ENCODE results near the gene DBR1.

Gene DBR1, protein sequence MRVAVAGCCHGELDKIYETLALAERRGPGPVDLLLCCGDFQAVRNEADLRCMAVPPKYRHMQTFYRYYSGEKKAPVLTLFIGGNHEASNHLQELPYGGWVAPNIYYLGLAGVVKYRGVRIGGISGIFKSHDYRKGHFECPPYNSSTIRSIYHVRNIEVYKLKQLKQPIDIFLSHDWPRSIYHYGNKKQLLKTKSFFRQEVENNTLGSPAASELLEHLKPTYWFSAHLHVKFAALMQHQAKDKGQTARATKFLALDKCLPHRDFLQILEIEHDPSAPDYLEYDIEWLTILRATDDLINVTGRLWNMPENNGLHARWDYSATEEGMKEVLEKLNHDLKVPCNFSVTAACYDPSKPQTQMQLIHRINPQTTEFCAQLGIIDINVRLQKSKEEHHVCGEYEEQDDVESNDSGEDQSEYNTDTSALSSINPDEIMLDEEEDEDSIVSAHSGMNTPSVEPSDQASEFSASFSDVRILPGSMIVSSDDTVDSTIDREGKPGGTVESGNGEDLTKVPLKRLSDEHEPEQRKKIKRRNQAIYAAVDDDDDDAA

DNA sequence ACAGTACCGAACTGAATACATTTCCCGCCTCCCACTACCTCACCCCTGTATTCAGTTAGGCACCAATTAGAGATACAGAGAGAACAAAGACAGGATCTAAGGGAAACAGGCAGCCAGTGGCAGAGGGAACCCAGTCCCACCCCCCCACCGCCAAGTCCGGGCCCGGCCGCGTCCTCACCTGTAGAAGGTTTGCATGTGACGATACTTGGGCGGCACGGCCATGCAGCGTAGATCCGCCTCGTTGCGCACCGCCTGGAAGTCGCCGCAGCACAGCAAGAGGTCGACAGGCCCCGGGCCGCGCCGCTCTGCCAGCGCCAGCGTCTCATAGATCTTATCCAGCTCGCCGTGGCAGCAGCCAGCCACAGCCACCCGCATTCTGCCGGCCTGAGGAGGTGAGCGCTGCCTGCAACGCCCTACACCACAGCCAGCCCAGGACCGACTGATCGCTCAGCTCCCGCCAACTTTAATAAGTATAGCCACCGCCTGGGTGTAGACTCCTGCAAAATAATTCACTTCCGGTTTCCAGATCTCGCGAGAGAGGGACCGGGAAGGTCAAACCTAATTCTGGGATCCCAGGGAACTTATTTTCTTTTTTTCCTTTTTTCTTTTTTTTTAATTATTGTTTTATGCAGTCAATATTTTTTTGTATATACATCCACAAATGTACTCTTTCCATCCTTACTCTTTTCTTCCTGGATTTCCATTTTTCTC, at the start of gene DBR1:
TSS of gene DBR1 (minus strand) at position 501 of the 711 bp plus-strand sequence. CDS start at position 375, 126 bp downstream.
- DNase-seq, result peak; percentile 82 to 89

DNA sequence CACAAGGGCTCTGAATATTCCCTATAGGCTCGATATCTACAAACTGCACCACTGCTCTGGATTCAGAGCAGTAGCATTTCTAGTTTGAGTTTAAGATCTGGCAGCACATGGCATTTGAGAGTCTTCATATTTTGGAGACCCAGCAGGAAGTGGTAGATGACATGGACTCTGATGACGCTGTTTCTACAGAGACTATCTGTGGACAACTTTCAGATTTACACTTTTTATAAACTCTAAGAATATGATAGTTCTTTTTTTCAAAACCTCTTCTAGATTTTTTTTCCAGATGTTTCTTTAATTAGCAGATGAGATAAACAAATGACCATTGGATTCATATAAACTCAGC, 48.2 kb upstream of the DBR1 start:
- no peak for DNase-seq

DNA sequence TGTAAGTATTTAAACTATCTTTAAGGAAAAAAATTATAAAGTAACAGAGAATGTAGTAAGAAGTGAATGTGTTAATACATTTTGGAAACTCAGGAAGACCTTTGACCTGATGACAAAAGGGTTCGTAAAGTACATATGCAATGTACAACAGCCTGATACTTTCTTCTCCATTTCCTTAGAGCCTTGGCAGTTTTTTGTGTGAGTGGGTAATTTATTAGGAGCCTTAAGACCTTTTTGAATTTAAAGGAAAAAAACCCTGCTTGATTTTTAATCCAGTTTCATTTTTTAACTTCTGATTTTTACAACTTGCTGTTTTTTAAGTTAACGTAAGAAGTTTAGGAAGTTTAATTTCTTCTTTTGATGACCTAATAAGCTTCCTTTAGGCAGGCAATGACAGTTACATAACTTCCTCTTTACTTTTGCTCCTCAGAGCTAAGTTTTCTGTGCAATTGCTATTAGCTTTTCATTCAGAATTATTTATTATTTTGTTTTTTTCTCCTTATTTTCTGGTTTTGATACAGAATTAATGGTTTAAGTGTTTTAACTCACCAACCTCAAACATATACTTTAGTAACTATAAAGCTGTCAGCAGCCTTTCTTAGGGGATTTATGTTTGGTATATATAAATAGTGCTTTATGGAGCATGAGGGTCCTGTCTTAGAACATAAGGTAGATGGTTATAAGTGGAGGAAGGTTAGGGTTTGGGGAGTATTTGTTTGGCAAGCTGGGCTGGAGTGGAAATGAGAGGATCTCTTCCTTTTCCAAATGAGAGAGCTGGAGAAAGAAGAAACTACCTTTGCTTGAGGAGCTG, 47.6 kb upstream of the DBR1 start:
- DNase-seq, result no peak

DNA sequence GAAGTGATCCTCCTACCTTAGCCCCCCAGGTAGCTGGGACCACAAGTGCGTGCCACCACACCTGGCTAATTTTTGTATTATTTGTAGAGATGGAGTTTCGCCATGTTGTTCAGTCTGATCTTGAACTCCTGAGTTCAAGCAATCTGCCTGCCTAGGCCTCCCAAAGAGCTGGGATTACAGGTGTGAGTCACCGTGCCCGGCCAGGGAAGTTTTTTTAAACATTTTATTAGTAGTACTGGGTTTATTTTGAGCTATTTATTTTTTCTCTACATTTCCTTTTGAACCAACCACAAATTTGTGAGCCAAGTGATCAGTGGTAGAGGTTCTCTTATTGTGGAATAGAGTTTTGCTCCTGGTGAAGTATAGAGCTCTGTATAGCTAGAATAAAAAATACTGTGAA, 46.1 kb upstream of the DBR1 start:
- no peak for DNase-seq

DNA sequence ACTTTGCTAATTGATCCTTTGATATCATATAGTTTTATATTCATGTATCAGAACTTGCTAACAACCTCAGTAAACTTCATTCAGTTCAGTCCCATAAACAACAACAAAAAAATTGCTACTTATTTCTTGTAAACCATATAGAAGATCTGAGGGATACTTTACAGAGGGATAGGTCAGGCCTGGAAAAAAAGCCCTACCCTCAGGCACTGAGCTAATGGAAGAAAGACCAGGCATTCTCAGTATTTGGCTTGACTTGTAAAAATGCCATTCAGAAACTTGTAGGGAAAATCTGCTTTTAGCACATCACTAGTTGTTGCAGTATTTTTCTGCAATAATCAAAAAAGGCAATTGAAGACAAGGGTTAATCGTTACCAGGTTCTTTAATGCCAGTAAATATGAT, 45.5 kb upstream of the DBR1 start:
- DNase-seq, result no peak

DNA sequence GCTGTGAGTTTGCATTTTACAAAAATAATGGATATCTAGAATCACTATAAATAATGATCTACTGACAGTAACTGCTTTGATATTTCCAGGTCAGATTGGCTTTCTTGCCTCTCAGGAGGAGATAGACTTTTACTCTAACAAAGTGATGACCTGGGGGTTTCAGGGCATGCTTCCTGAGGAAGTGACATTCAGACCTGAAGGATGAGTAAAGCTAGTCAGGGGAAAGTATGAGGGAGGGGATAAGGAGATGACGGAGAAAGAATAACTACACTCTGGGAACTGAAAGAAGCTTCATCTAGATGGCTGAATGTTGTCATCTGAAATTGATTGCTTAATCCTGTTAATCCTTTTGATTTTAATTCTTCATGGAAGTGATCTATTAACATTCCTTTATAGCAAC, 44.5 kb upstream of the DBR1 start:
- no peak for DNase-seq

DNA sequence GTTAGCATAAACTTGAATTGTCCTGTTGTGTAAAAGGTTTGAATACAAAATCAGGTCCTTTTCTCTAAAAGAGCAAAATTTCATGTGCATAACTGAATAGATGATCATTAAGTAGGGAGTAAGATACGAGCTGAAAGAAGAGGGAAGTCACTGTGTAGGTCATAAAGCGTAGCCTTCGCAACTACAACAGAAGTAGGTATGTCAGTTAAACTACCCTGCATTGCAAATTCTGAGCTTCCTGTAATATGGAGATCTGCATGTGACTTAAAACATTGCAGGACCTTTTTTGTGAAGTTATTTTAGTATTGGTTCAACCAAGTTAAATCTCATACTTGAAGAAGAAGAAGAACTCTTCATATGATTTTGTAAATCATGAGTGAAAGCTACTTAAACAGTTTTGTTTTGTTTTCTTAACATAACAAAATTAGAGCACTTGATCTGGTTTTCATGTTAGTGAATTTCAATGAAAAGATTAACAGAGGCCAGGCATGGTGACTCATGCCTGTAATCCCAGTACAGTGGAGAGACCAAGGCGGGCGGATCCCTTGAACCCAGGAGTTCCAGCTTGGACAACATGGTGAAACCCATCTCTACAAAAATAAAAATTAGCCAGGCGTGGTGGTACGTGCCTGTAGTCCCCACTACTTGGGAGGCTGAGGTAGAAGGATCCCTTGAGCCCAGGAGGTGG, 38.8 kb upstream of the DBR1 start:
- no peak for DNase-seq

DNA sequence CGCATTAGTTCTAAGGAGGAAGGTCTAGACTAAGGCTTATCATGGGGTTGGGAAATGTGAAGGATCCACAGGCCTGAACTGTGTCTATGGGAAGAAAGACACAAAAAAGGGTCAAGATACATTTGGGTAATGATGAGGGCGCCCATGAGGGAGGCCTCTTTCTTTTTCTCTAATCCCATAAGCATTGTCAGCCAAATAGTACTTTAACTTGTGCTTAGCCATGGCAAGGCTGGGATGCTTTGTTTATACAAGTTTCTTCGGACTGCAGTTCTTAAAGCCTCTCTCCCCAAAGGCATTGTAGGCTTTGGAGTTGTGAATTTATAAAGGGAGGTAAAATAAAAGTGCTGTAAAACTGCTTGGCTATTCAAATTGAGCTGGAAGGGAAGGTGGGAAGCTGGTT, 35.8 kb upstream of the DBR1 start:
- DNase-seq, result no peak

DNA sequence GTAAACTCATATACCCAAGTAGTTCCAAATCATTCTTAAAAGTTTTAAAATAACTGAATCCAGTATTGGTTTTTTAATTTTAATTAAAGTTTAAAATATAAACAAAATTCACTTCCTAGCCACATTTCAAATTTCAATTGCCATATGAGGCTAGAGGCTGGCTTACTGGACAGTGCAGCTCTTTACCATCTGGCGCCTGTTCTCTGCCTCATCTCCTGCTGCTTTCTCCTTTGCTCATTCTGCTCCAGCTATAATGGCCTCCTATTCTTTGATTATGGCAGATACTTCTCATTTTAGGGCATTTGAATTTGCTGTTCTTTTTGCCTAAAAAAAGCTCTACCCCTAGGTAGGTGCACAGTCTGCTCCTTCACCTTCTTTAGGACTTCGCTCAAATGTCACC, 31.5 kb upstream of the DBR1 start:
- DNase-seq, result no peak

DNA sequence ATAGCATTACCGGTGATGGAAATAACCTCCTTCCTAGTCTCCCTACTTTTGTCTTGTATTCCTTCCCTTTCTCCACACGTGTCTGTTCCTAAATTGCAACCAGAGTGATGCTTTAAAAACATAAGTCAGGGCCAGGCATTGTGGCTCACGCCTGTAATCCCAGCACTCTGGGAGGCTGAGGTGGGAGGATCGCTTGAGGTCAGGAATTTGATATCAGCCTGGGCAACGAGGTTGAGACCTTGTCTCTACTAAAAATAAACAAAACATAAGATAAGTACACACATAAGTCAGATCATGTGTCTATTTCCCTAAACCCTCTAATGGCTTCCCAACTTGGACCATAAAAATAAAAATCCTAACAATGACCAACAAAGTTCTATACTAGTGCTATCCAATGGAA, 30.8 kb upstream of the DBR1 start:
- no peak for DNase-seq

DNA sequence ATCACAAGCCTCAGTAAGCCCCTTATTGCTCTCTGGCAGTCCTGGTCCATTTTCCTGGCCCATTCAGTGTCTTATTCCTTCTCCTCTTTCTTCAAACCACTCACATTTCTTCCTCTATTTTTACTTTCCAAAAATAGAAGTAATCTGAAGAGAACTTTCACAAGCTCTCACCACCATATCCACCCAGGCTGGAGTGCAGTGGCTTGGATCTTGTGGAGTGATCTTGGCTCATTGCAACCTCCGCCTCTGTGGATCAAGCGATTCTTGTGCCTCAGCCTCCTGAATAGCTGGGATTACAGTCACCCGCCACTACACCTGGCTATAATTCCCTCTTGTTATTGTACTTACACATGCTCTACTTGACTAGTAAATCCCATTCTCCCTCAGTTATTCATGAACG, 29.2 kb upstream of the DBR1 start:
- no peak for DNase-seq

DNA sequence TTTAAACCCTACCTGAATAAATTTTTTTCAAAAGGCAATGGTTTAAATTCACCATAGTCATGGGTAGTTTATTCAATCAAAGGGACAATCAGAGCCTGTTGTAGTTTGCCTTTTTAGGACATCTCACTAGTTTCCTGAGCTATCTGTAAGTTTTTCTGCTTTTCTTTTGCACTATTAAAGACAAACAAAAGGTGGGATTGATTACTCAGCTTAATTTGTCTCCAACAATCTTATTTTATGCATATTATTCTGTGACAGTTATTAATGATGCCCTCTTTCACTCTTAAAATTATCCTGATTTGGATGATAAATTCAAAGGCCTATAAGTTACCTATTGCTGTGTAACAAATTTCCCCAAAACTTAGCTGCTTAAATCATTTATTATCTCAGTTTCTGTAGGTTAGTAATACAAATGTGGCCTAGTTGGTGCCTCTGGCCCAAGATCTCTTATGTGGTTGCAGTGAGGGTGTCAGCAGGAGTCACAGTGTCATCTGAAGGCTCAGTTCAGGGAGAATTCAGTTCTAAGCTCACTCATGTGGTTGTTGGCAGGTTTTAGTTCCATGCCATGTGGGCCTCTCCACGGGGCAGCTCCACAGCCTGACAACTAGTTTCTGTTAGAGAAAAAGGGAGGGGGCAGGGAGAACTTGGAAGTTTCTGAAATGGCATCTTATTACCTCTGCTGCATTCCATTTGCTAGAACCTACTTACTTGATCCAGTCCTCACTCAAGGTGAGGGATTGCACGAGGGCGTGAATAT, 28.4 kb upstream of the DBR1 start:
- no peak for DNase-seq

DNA sequence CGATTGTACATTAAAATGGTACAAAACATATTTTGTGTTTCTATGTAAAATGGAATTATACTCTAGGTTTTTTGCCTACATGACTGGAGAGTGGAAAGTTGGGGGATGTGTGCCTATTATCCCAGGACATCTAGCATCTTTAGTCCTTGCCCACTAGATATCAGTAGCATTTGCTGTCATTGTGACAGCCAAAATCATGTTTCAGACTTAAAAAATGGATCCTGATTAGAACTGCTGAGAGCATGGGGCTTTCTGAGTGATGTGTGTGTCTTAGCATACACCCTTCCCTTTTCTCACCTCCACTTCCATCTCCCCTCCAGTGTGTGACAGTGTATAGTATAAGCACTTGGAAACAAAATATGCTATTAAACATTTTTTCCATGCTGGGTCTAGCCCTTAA, 25.7 kb upstream of the DBR1 start:
- DNase-seq, result no peak

DNA sequence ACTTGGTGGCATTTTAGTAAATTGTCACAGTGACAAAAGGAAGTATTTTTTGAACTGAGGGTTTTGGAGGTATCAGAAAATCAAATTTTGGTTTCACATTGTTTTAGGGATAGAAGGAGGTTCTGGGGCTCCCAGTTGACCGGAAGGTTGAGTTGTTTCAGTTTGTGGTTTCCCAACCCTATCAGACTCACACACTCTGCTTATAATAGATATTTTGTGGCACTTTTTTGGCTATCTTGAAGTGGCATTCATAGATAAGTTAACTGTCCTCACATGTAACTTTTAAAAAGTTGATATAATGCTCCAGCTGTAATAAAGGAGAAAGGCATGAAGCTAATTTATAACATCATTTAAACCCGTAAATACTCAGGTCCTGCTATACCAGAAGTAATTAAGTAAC, 25.1 kb upstream of the DBR1 start:
- DNase-seq, result no peak

DNA sequence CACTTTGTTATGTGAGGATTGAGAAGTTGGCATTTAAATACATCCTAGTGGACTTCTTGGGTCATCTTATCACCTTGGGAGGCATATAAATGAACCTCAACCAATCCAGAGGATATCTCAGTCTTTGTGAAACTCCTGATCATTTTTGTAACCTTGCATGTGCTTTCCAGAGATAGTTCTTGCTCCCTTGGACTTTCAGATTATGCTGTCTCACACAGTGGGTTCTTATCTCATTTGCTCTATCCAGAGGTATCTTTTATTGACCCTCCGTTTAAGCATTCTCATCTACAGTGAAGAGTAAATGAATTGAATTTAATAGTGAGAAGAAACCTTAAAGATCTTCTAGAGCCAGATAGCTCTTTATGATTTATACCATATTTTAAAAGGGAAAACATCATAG, 22.8 kb upstream of the DBR1 start:
- no peak for DNase-seq

DNA sequence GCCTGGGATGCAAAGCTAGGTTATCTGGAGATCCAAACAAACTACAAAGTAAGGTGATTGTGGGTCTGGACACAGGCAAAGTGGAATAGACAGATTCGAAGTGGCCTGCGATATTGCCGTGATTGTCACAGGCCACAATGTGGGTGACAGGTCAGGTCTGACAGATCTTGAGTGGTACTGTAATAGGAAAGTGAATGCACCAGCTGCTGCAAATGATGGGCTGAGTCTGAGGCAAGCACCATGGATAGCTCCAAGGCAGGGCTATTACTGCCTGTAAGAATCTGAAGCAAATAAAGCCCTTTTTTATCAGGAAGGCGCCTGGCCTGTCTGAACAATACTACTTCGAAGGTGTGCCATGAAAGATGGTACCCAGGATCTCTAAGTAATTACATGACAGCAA, 22.3 kb upstream of the DBR1 start:
- DNase-seq, result no peak

DNA sequence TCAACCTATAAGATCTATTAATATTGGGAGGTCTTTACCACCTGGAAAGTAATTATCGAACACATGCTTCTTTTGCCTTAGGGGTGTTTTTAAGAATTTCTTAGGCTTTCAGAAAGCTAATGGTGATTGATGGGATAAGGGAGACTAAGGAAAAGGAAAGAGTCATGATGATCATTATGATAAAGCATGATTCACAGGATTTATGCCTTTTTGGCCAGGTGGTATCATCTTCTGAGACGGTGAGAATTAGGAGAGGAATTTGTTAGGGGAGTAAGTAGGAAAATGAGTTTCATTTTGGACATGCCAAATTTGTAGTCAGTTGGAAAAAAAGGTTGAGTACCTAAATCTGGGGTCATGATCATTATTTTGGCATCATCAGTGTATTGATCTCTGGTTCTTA, 21.3 kb upstream of the DBR1 start:
- DNase-seq, result no peak

DNA sequence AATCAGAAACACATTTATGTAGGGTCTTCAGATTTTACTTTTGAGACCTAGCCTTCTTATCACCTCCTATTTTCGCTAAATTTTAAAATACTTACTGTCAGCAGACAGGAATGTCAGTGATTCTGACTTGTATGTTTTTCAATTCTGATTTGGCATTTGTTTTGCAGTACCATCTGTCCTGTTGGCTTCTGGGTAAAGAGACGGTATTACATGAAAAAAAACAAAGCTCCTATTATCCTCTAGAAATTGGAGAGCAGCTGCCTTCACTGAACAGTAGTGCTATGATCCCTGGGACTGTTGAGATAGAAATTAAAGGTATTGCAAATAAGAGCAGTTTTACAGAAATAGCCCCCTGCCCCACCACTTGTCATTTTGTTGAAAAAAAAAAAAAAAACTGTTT, 20.8 kb upstream of the DBR1 start:
- DNase-seq, result no peak

DNA sequence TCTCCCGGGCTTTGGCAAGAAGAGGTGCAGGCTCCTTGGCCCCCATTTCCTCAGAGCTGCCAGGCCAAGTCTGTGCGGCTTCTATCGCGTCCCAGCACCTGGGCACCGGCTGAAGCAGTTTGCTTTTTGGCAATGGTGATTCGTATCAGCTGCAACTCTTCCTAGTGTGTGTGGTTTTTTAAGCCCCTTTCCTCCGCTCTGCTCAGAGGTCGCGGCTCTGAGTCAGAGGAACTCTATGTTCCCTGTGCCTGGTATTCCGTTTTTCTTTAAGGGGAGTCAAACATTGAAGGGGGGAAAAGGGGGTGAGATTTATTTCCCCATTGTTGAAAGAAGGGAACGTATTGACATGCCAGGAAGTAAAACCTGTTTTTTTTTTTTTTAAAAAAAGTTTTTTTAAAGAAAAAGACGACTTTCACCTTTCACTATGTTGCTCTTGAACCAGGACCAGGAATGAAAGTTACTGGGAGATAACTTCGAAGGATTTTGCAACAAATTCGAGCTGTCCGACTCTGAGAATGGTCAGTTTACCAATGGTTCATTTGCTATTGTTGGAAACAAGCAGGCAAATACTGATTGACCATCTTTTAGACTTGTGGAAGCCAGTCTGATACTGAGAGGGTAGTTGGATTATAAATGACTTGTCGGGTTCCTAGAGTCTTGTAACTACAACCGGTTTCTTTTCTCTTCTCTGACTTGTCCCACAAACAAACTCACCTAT, 13.5 kb upstream of the DBR1 start:
- DNase-seq, result peak in 1 of 2 donors; percentile 17

DNA sequence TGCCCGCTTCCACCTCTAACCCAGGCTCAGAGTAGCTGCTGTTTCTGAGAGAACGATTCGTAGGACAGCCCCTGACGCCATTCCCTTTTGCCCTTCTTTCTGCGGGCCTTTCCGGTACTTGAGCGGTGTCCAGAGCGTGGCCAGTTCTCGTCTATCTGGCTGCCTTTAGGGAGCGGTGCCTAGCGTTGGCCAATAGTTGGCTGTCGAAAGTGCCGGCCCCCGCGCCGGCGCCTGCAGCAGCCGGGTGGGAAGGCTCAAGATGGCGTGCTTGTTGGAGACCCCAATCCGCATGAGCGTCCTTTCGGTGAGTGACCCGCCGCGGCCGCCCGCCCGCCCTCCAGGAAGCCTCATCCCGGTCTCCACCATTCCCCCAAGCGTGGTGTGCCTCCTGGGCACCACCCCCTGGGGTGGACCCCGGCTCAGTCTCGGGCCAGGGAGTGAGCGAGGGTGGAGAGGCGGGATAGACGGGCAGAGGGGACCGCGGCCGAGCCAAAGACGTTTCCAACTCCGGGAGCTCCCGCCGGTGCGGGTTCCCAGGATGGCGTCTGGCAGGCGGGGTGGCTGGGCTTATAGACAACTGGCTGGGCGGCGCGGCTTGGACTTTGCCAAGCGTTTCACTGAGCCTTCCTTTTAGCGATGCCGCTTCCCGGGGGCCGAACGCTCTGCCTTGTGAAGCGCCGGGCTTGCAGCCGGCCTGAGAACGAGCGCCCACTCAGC, 12.7 kb upstream of the DBR1 start, which contains the start of gene ARMC8:
TSS of gene ARMC8 (plus strand) at position 6 of the 717 bp plus-strand sequence. CDS start at position 260, 254 bp downstream.
- DNase-seq, result no peak

All from CD4-positive, alpha-beta T cell treated with Interleukin-4 for 1 hour (primary cell).